ENCODE measurements around the gene BHLHE40. TPM values are rescaled to one million over a fixed set of nuclear protein-coding genes. Genes with fewer than 3 reads are reported as not detected.

The BHLHE40 gene
- total and polyA plus RNA-seq, 4 donors: 14.5 to 44.3 (median 37.7) TPM

- Histone ChIP-seq H3K27me3 (ENCODE audit: control insufficient read depth, insufficient read depth, low read length) (no peaks in the 10 kb centered on the region), H3K4me3 (ENCODE audit: low read depth, low read length) (no peak overlapping the region), H3K36me3 (ENCODE audit: control insufficient read depth, insufficient read depth, low read length) (no peaks in the 10 kb centered on the region), H3K9me3 (ENCODE audit: control insufficient read depth, insufficient read depth, low read length) (no peaks in the 10 kb centered on the region), H3K27ac (ENCODE audit: low read depth, low read length) (no peak overlapping the region), H3K4me1 (ENCODE audit: control insufficient read depth, insufficient read depth, low read length) (no peaks in the 10 kb centered on the region)
- no peak for DNase-seq (ENCODE audit: low read depth in 4 of 6, low spot score in 6 of 6)
- 92% methylated on average over 2 of the region's 4 CpGs for WGBS (ENCODE audit: insufficient coverage)
Observed at GRCh38 chr3:5005367-5005766, 26.1 kb downstream of the BHLHE40 start.

- no peak for DNase-seq (ENCODE audit: low read depth in 4 of 6, low spot score in 6 of 6)
- Histone ChIP-seq H3K9me3 (ENCODE audit: control insufficient read depth, insufficient read depth, low read length) (no peaks in the 10 kb centered on the region), H3K27me3 (ENCODE audit: control insufficient read depth, insufficient read depth, low read length) (no peaks in the 10 kb centered on the region), H3K27ac (ENCODE audit: low read depth, low read length) (no peak overlapping the region), H3K4me1 (ENCODE audit: control insufficient read depth, insufficient read depth, low read length) (no peaks in the 10 kb centered on the region), H3K4me3 (ENCODE audit: low read depth, low read length) (no peak overlapping the region), H3K36me3 (ENCODE audit: control insufficient read depth, insufficient read depth, low read length) (no peaks in the 10 kb centered on the region)
- 83% methylated on average over 7 of the region's 9 CpGs for WGBS (ENCODE audit: insufficient coverage)
Observed at GRCh38 chr3:5006755-5007202, 27.5 kb downstream of the BHLHE40 start.

GRCh38 chr3:5007873-5008272, 28.6 kb downstream of the BHLHE40 start:
- Histone ChIP-seq H3K9me3 (ENCODE audit: control insufficient read depth, insufficient read depth, low read length) (no peaks in the 10 kb centered on the region), H3K36me3 (ENCODE audit: control insufficient read depth, insufficient read depth, low read length) (no peaks in the 10 kb centered on the region), H3K4me1 (ENCODE audit: control insufficient read depth, insufficient read depth, low read length) (no peaks in the 10 kb centered on the region), H3K27me3 (ENCODE audit: control insufficient read depth, insufficient read depth, low read length) (no peaks in the 10 kb centered on the region), H3K27ac (ENCODE audit: low read depth, low read length) (no peak overlapping the region), H3K4me3 (ENCODE audit: low read depth, low read length) (no peak overlapping the region)
- DNase-seq (ENCODE audit: low read depth in 4 of 6, low spot score in 6 of 6): no peak
- WGBS (ENCODE audit: insufficient coverage): 82% methylated on average over 6 of the region's 6 CpGs

GRCh38 chr3:5009506-5010109, 30.4 kb downstream of the BHLHE40 start:
- WGBS (ENCODE audit: insufficient coverage): 89% methylated on average over 5 of the region's 12 CpGs

GRCh38 chr3:5010140-5010539, 30.9 kb downstream of the BHLHE40 start:
- Histone ChIP-seq H3K27me3 (ENCODE audit: control insufficient read depth, insufficient read depth, low read length) (peaks cover 3% of the 10 kb centered on the region), H3K27ac (ENCODE audit: low read depth, low read length) (no peak overlapping the region), H3K4me1 (ENCODE audit: control insufficient read depth, insufficient read depth, low read length) (no peaks in the 10 kb centered on the region), H3K4me3 (ENCODE audit: low read depth, low read length) (no peak overlapping the region), H3K9me3 (ENCODE audit: control insufficient read depth, insufficient read depth, low read length) (no peaks in the 10 kb centered on the region), H3K36me3 (ENCODE audit: control insufficient read depth, insufficient read depth, low read length) (no peaks in the 10 kb centered on the region)
- WGBS (ENCODE audit: insufficient coverage): 100% methylated on average over 1 of the region's 6 CpGs
- no peak for DNase-seq (ENCODE audit: low read depth in 4 of 6, low spot score in 6 of 6)

More at GRCh38 chr3:5009506-5010109, 30.4 kb downstream of the BHLHE40 start:
- H3K4me3 ChIP-seq (ENCODE audit: low read depth, low read length): no peak overlapping the region
- H3K4me1 ChIP-seq (ENCODE audit: control insufficient read depth, insufficient read depth, low read length): no peaks in the 10 kb centered on the region
- H3K27me3 ChIP-seq (ENCODE audit: control insufficient read depth, insufficient read depth, low read length): peaks cover 3% of the 10 kb centered on the region
- no peaks in the 10 kb centered on the region for H3K9me3 ChIP-seq (ENCODE audit: control insufficient read depth, insufficient read depth, low read length)
- no peak for DNase-seq (ENCODE audit: low read depth in 4 of 6, low spot score in 6 of 6)
- no peak overlapping the region for H3K27ac ChIP-seq (ENCODE audit: low read depth, low read length)
- no peaks in the 10 kb centered on the region for H3K36me3 ChIP-seq (ENCODE audit: control insufficient read depth, insufficient read depth, low read length)

- WGBS (ENCODE audit: insufficient coverage): 90% methylated on average over 7 of the region's 7 CpGs
- H3K27ac ChIP-seq (ENCODE audit: low read depth, low read length): no peak overlapping the region
- H3K4me3 ChIP-seq (ENCODE audit: low read depth, low read length): no peak overlapping the region
Observed at GRCh38 chr3:5010706-5011554, 31.7 kb downstream of the BHLHE40 start.

GRCh38 chr3:5011555-5012256, 32.5 kb downstream of the BHLHE40 start:
- whole genome bisulfite sequencing (ENCODE audit: insufficient coverage): 86% methylated on average over 13 of the region's 14 CpGs
- no peak overlapping the region for H3K4me3 ChIP-seq (ENCODE audit: low read depth, low read length)
- no peaks in the 10 kb centered on the region for H3K9me3 ChIP-seq (ENCODE audit: control insufficient read depth, insufficient read depth, low read length)
- no peak overlapping the region for H3K27ac ChIP-seq (ENCODE audit: low read depth, low read length)
- H3K36me3 ChIP-seq (ENCODE audit: control insufficient read depth, insufficient read depth, low read length): no peaks in the 10 kb centered on the region
- H3K27me3 ChIP-seq (ENCODE audit: control insufficient read depth, insufficient read depth, low read length): peaks cover 3% of the 10 kb centered on the region
- no peak for DNase-seq (ENCODE audit: low read depth in 4 of 6, low spot score in 6 of 6)
- H3K4me1 ChIP-seq (ENCODE audit: control insufficient read depth, insufficient read depth, low read length): no peaks in the 10 kb centered on the region

More at GRCh38 chr3:5010706-5011554, 31.7 kb downstream of the BHLHE40 start:
- Histone ChIP-seq H3K4me1 (ENCODE audit: control insufficient read depth, insufficient read depth, low read length) (no peaks in the 10 kb centered on the region), H3K36me3 (ENCODE audit: control insufficient read depth, insufficient read depth, low read length) (no peaks in the 10 kb centered on the region), H3K9me3 (ENCODE audit: control insufficient read depth, insufficient read depth, low read length) (no peaks in the 10 kb centered on the region), H3K27me3 (ENCODE audit: control insufficient read depth, insufficient read depth, low read length) (peaks cover 3% of the 10 kb centered on the region)
- no peak for DNase-seq (ENCODE audit: low read depth in 4 of 6, low spot score in 6 of 6)

GRCh38 chr3:5012367-5012766, 33.1 kb downstream of the BHLHE40 start:
- no peak overlapping the region for H3K4me3 ChIP-seq (ENCODE audit: low read depth, low read length)
- no peaks in the 10 kb centered on the region for H3K36me3 ChIP-seq (ENCODE audit: control insufficient read depth, insufficient read depth, low read length)
- H3K9me3 ChIP-seq (ENCODE audit: control insufficient read depth, insufficient read depth, low read length): no peaks in the 10 kb centered on the region
- WGBS (ENCODE audit: insufficient coverage): 86% methylated on average over 1 of the region's 2 CpGs
- H3K4me1 ChIP-seq (ENCODE audit: control insufficient read depth, insufficient read depth, low read length): no peaks in the 10 kb centered on the region
- H3K27ac ChIP-seq (ENCODE audit: low read depth, low read length): no peak overlapping the region
- no peak for DNase-seq (ENCODE audit: low read depth in 4 of 6, low spot score in 6 of 6)
- H3K27me3 ChIP-seq (ENCODE audit: control insufficient read depth, insufficient read depth, low read length): peaks cover 3% of the 10 kb centered on the region

GRCh38 chr3:5013021-5013906, 34.0 kb downstream of the BHLHE40 start:
- peaks cover 4% of the 10 kb centered on the region for H3K4me1 ChIP-seq (ENCODE audit: control insufficient read depth, insufficient read depth, low read length)
- 92% methylated on average over 4 of the region's 5 CpGs for WGBS (ENCODE audit: insufficient coverage)
- no peaks in the 10 kb centered on the region for H3K9me3 ChIP-seq (ENCODE audit: control insufficient read depth, insufficient read depth, low read length)

More at GRCh38 chr3:5013021-5013906, 34.0 kb downstream of the BHLHE40 start:
- Histone ChIP-seq H3K27me3 (ENCODE audit: control insufficient read depth, insufficient read depth, low read length) (peaks cover 3% of the 10 kb centered on the region), H3K4me3 (ENCODE audit: low read depth, low read length) (no peak overlapping the region), H3K27ac (ENCODE audit: low read depth, low read length) (no peak overlapping the region), H3K36me3 (ENCODE audit: control insufficient read depth, insufficient read depth, low read length) (no peaks in the 10 kb centered on the region)
- no peak for DNase-seq (ENCODE audit: low read depth in 4 of 6, low spot score in 6 of 6)

Data from spinal cord (tissue), 10 donors.